Activated naive CD4-positive, alpha-beta T cell (primary cell): ENCODE data around the gene RACK1.
"Not testable (repeated sequence)": the region's sequence is repeated elsewhere in the genome, so short reads cannot be mapped to it uniquely, and the experiment has no call there.

ENCODE experiments used
- DNase-seq, 4 experiments: peaks; one replicate each; lab custom pipeline; 2025; lab: John Stamatoyannopoulos, UW

The RACK1 gene

DNA sequence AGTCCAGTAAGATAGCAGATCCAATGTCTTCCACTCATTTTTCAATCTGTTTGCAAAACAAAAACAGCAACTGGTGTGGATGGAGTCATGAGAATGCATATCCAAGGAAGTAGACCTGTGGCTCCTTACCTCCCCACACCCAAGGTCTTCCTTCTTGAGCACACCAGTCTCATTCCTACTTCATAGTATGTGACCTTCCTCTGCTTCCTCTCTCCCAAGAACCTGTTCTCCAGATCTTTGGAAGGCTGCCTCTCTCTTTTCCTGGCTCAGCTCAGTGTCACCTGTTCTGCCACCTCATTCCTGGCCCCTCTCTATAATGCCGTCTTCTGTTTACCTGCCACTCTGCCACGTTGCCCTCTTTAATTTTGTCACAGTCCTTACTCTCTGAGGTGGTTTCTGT is 30.8 kb downstream of the RACK1 start:
- no peak for DNase-seq

DNA sequence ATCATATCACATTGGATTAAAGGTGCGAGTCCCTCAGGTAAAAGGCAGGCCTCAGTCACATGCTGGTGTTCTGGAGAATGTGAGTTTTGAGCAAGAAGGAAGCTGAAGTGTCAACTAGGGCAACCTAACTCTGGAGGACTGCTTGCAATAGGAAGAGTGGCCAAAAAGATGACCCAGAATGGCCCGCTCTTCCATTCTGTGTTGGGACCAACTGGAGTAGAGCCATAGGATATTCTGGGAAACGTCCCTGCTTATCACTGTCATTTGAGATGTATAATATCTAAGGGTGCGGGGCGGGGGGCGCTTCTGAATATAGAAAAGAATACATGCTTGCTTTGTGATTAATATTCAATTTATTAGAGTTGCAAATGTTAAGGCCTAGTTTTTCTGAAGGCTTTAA is 31.6 kb downstream of the RACK1 start:
- no peak for DNase-seq

DNA sequence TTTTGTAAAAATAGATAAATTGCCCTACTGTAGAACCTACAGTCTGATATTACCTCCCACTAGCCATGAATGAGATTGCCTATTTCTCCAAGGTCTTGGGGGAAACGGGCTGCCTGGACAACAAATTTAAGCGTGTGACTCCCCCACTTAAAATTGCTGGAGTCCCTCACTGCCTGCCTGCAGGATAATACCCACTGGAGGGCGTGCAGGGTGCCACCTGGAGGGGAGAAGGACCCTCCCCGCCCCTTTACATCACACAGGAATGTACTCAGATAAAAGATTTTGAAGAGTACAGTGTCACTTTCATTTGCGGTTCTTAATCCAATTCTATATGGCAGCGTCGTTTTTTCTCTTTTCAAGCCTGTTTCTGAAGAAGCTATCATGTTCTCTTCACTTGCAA is 32.5 kb downstream of the RACK1 start:
- no peak for DNase-seq

DNA sequence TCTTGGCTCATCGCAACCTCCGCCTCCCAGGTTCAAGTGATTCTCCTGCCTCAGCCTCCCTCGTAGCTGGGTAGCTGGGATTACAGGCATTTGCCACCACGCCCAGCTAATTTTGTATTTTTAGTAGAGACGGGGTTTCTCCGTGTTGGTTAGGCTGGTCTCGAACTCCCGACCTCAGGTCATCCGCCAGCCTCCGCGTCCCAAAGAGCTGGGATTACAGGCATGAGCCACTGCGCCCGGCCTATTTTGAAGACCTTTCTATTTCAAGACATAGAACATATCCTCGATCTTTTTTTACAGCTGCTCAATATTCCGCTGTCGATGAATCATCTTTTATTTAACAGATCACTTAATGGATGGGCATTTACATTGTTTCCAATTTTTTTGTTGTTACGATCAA is 33.0 kb downstream of the RACK1 start:
- not testable (repeated sequence) for DNase-seq

DNA sequence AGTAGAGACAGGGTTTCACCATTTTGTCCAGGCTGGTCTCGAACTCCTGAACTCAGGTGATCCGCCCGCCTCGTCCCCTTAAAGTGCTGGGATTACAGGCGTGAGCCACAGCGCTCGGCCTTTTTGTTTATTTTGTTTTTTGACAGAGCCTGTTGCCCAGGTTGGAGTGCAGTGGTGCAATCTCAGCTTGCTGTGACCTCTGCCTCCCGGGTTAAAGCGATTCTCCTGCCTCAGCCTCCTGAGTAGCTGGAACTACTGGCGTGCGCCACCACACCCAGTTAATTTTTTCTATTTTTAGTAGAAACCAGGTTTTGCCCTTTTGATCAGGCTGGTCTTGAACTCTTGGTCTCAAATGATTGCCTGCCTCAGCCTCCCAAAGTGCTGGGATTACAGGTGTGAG is 33.6 kb downstream of the RACK1 start:
- DNase-seq, result not testable (repeated sequence)

DNA sequence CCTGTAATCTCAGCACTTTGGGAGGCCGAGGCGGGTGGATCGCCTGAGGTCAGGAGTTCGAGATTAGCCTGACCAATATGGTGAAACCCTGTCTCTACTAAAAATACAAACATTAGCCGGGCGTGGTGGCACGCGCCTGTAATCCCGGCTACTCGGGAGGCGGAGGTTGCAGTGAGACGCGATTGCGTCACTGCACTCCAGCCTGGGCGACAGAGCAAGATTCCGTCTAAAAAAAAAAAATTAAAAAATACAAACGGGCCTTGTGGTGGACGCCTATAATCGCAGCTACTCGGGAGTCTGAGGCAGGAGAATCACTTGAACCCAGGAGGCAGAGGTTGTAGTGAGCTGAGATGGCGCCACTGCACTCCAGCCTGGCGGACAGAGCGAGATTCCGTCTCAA is 34.7 kb downstream of the RACK1 start:
- DNase-seq, result not testable (repeated sequence)

DNA sequence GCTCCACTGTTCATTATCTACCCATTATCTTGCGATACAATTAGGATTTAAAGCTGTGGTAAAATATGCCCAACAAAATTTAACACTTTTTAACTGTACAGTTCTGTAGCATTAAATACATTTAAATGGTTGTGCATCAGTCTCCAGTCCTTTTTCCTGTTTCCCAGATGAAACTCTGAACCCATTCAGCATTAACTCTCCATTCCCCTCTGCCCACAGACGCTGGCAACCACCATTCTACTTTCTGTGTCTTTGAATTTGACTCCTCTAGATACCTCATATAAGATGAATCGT is 35.8 kb downstream of the RACK1 start:
- DNase-seq, result no peak

DNA sequence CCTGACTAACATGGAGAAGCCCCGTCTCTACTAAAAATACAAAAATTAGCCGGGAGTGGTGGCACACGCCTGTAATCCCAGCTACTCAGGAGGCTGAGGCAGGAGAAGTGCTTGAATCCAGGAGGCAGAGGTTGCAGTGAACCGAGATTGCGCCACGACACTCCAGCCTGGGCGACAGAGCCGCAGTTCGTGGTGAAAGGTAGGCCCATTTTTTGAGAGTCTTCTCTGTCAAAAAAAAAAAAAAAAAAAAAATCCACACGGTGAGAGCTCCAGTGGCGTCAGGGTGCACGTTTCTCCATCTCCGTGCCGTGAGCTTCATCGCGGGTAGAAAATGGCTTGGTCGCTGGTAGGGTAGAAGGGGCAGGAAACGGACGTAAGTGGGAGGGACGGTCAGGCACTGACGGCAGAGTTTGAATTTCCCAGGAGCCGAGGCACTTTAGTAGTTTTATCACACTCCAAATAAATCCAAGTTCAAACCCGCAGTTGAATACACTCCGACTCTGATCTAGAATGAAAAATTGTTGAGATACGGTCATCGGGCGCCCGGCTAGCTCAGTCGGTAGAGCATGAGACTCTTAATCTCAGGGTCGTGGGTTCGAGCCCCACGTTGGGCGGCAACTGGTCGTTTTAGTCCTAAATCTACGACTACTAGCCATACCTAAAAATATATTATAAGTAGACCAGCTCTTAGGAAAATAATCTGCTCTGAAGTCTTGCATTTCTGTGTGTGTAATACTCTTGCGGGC is 36.3 kb downstream of the RACK1 start:
- no peak for DNase-seq

DNA sequence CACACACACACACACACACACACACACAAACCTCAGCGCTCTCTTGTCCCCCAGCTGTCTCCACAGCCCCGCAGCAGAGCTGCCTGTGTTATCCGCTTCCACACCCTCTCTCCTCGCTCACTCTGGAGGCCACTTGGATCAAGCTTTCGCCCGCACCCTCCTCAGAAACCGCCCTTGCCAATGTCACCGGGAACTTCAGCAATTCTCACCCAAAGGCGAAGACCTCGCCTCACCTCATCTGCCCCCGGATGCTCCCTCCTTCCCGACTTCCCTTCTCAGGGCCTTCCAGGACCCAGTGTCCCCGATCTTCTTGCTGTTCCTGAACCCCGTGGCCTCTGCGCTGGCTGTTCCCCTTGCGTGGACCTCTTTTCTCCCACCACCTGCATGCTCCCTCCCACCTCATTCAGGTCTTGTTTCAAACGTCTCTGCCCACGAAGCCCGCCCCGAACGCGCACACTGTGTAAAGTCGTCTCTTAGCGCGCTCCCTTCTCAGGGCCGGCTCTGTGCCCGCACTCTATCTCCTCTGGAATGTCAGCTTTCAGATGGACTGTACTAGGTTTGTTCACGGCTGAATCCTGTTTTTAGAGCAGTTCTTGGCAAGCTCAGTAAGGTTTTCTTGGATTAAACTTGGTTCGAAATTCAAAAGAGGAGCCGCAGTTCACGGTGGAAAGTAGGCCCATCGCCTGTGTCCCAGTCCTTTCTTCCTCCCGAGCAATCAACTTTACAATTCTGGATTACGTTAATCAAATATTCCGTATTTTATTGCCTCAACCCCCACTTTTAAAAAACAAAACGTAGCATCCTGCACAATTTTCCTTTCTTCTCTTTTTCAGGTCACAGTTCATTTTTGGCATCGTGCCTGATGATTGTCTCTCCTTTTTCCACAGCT is 37.7 kb downstream of the RACK1 start:
- no peak for DNase-seq

DNA sequence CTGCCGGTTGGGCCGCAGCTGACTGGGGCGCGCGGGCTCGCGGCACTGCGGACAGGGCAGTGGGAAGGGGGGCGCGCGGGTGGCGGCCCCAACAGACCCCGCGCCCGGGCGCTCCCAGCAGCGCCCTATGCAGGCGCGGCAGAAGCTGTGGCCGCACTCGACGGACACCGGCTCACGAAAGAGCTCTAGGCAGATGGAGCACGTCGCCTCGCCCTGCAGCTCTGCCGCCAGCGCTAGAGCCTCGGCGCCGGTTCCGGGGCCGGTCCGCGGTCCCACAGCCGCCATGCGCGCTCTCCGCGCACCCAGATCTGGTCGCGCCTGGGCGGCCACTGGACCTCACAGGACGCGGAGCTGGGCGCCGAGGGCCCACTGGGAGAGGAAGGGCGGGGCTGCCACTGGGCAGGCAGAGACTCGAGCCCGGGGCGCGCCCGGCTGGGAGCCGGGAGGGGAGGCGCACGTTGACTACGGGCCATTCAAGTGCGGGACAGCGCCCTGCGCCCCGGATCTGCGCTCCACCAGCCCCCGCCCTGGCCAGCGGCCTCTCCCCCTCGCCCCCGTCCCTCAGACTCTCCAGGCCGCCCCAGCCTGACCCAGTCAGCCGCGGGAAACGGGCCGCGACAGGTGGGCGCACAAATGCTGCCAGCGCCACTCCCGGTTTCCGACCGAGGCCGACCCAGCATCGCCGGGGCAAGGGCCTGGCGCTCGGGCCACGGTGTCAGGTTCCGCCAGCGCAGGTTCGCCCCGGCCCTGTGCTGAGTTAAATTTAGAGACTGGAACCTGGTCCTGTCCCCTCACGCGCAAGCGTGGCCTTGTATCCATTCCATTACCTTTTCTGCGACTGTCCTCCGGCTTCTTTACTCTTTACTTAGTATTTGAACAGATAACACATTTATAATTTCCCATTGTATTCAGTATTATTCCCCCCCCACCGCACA is 38.6 kb downstream of the RACK1 start, which contains the start of gene TRIM7:
TRIM7 (minus strand) TSS at position 371 of the 935 bp plus-strand sequence; CDS start at position 285, 86 bp downstream.
- no peak for DNase-seq

DNA sequence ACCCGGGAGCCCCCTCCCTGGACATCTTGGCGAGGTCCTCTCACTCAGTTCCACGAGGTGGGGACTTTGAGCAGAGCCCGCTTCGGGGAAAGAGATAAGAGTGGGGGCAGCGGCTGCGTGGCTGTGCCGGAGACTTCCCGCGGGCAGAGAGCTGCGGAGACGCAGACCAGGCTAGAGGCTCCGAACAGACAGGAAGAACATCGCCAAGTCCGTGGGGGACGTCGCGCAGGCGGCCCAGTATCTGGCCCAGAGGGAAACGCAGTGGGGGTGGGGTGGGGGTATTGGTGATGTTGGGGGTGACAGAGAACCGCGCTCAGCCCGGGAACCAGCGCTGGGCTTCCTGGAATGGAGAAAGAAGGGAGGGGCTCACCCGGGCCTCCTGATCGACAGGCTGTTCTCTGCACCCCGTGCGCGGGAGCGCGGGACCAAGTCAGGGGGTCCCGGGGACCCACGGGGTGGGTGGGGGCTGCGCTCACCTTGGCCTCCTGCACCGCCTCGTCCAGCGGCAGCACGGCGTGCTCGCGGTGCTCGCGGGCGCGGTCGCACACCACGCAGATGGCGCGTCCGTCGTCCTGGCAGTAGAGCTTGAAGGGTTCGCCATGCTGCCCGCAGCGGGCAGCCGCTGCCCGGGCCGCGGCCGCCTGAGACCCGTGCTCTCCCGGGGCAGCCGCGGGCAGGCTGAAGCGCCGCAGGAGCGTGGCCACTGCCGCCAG is 39.4 kb downstream of the RACK1 start:
- no peak for DNase-seq

DNA sequence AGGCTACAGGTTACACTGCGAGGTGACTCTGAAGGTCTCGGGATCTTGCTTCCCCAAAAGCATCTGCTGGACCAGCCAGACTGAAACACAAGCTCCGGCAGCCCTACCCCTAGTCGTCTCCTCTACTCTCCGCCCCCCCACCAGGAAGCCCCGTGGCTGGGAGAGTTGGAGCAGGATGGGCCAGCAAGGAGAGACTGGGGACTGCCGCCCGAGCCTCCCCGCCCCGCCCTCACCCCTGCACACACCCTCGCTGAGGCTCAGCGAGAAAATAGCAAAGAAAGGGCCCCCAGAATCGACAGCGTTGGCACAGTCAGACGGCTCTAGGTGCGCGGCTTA is 40.0 kb downstream of the RACK1 start:
- no peak for DNase-seq

DNA sequence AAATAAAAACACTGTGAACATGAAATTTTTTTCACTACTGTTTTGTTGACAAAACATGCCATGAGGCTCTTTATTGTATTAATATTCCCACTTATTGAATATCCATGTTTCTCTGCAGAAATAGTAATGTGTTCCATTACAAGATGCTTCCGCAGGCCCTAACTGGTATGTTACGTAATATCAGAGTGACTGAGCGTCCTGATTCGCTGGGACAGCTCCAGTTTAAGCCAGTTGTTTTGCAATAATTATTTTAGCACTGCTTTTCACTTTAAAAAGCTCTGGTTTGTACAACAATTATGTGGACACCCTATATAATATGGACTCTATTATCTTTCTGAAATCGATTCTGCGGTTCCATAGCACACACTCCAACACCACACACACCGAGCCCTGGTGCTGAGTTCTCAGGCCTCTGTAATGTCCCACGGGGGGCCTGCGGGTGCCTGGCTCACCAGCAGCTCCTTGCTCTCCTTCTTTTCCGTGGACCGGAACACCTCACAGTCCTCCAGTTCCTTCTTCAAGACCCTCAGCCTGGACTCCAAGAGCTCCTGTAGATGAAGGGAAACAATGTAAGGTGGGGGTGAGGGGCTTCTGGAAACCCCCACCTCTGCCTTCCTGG is 40.5 kb downstream of the RACK1 start:
- no peak for DNase-seq

DNA sequence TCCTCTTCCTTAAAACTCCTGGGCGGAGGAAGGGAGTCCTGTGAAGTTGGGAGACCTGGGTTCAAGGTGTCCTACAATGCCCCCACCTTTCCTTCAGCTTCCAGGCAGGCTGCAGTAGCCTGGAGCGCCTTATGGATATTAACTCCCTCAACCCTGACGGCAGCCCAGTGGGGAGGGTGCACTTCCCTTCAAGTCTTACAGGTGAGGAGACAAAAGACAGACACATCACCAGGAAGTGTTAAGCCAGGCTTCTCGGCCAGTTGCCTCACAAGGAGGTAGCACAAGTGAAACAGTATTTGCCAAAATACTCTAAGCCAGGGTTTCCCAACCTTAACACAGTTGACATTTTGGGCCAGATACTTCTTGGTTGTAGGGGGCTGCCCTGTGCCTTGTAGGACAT is 42.9 kb downstream of the RACK1 start:
- DNase-seq, result no peak

DNA sequence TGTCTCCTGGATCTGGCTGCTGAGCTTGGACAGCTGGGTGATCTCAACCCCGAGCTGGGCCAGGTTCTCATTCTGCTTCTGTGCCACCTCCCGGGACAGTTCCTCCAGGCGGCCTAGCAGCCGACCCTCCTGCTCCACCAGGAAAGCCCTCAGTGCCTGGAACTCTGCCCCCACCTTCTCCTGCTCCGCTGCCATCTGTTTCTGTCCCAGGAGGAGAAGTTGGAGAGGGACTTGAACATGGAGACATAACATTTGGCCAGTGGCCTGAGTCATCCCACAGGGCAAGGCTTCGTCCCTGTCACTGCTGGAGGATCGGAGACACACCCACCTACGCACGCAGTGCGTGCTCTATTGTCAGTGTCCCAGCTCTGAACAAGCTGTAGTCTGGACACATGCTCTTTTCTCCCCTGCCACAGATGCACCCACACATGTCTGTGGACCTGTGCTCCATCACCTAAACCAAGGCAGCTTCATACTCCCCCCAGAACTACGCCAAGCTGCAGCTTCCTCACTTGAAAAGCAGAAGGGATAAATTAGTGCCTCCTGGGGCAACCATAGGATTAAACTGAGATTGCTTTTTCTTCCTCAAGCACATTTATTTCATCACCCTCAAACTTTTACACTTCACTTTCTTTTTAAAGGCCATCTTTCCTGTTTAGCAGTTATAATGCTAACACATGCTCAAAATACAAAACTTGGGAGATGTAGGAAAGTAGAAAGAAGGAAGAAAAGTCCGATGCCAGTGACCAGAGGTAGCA is 43.6 kb downstream of the RACK1 start:
- DNase-seq, result no peak

DNA sequence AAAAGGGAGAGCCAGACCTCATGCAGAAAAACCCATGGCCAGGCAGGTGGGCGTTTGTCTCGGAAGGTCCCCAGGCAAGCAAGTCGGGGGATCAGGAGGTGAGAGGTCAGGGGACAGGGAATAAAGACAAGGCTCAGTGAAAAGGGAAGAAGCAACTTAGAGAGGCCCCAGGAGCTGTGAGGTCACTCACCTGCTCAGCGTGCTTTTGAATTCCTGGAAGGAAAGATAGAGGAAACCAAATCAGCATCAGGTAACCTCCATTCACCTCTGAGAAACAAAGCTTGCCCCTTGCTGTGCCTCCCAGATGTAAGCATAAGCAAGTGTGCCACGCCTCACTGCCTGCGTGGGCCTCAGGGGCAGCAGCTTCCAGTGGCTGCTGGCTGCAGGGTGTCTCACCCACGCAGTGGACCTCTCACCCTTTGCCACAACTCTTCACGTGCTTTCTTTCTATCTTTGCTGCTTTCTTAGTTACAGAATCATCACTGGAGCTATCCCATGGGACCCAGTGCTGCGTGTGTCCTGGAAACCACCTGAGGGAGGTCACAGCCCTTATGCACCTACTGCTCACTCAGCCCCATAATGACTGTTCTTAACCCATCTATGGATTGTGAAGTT is 44.7 kb downstream of the RACK1 start:
- no peak for DNase-seq

DNA sequence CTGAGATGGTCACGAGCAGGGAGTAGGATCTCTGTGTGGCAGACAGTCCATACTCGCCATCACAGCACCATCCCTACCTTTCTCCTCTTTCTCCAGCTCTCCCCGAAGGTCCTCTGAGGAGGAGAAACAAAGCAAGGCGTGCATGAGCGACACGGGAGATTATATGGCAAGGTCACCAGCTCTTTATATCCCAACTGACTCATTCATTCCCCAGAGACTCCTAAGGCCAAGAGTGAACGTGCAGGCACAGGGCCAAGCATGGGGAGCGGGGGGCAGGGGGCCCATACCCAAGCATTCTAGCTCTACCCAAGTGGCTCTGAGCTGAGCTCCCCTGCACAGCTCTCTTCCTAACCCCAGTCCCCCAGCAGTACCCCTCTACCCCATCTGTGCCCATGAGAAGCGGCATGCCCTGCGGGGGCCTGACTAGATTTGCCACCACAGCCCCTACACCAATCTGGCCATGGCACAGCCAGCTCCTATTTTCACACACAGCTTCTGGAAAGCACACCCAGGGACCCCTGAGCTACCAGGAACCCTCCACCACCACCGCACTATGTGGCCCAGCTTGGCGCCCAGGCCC is 45.5 kb downstream of the RACK1 start:
- DNase-seq, result no peak

DNA sequence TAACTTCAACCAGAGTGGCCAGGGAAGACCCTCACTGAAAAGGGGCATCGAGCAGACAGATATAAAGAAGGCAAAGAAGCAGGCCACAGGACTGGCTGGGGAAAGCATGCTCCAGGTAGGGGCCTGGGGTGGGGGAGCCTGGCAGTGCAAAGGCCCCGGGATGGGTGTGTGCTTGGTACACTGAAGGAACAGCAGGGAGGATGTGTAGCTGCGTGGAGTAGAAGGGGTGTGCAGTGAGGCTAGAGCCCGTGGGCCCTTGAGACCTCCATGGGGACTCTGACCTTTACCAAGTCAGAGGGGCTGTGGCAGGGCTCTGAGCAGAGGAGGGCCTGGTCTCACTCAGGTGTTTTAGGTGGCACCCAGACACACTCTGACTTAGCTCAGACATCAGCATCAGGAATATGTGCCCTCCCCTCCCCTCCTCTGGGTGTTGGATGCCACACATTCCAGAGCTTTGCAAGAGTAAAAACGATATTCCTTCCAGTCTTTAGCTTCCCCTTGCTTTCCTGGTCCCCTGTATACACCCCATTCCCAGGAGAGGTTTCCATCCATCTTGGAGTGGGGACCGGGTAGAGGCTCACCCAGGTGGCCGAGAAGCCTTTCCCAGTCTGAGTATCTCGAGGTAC is 46.3 kb downstream of the RACK1 start:
- no peak for DNase-seq

DNA sequence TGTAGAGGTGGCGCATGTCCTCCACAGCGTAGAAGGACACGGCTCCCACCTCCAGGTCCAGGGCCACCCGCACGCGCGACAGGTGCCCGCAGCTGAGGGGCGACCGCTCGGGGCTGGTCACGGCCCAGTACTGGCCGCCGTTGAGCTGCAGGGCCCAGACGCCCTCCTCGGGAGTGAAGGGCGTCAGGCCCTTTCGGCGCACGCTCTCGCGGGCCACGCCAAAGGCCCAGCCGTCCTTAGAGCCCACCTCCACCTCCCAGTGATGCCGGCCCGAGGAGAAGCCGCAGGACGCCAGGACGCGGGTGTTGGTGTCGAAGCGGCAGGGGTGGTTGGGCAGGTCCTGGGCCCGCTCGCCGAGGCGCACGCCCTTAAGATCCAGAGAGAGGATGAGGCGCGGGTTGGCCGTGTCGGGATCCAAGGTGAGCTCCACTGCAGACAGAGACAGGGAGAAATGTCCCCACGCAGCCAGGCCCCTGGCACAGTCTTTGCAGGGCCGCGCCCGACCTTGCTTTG is 48.4 kb downstream of the RACK1 start:
- DNase-seq, result no peak
